MCF 10A (cell line): ENCODE measurements around the gene TMPRSS11F. TPM values are rescaled to one million over a fixed set of nuclear protein-coding genes. Genes with fewer than 3 reads are reported as not detected.
A peak's percentile ranks its signal among the peaks of the same experiment; 100 is the strongest.
"Not testable (repeated sequence)": the region's sequence is repeated elsewhere in the genome, so short reads cannot be mapped to it uniquely, and the experiment has no call there.

Source experiments
- Bru-seq: library from RNA; stranded (reverse); fragments of 400-500 nt; gene quantifications from one replicate; lab custom pipeline; 2021; lab: Mats Ljungman, UMichigan
- BruChase-seq, 2 experiments: library from RNA; stranded (reverse); fragments of 400-500 nt; gene quantifications; one replicate each; lab custom pipeline; 2021; lab: Mats Ljungman, UMichigan
- BruUV-seq: library from RNA; stranded (reverse); fragments of 400-500 nt; replicated peaks from 2 replicates; lab custom pipeline; 2021; lab: Mats Ljungman, UMichigan
- CTCF ChIA-PET: fragments of 300-600 bp; sonication (Branson Sonifier 250); formaldehyde crosslinking; extraction: SDS; loops from one replicate; lab custom pipeline; 2021; ENCODE audit warnings: antibody characterized with exemption, inconsistent platforms; lab: Yijun Ruan, JAX
- POLR2A ChIA-PET: fragments of 300-600, 350-650 bp; sonication (Branson Sonifier 250); formaldehyde crosslinking; extraction: SDS; loops from one replicate; lab custom pipeline; 2020; ENCODE audit warnings: antibody characterized with exemption, inconsistent platforms; lab: Yijun Ruan, JAX
- DNase-seq: peaks from one replicate; pipeline ENCODE4 v3.0.0-alpha.2; 2018; ENCODE audit not compliant: unreplicated experiment
- H3K27ac Mint-ChIP-seq: one replicate; pipeline ENCODE4 v1.8.0; 2022; ENCODE audit warnings: mild to moderate bottlenecking, low read depth, mixed read lengths; ENCODE audit not compliant: unreplicated experiment
- H3K27me3 Mint-ChIP-seq: one replicate; pipeline ENCODE4 v1.8.0; 2022; ENCODE audit warnings: mixed read lengths; ENCODE audit not compliant: insufficient read depth, unreplicated experiment
- H3K36me3 Mint-ChIP-seq: one replicate; pipeline ENCODE4 v1.8.0; 2022; ENCODE audit warnings: mild to moderate bottlenecking, moderate library complexity, mixed read lengths; ENCODE audit not compliant: insufficient read depth, unreplicated experiment
- H3K4me1 Mint-ChIP-seq: one replicate; pipeline ENCODE4 v1.8.0; 2022; ENCODE audit warnings: mixed read lengths; ENCODE audit not compliant: insufficient read depth, unreplicated experiment
- H3K4me3 Mint-ChIP-seq: one replicate; pipeline ENCODE4 v1.8.0; 2022; ENCODE audit warnings: mild to moderate bottlenecking, moderate library complexity, mixed read lengths; ENCODE audit not compliant: unreplicated experiment
- H3K9me3 Mint-ChIP-seq: one replicate; pipeline ENCODE4 v1.8.0; 2022; ENCODE audit warnings: mixed read lengths; ENCODE audit not compliant: unreplicated experiment
- intact Hi-C: fragments of 100-400 bp; cut with micrococcal nuclease; formaldehyde crosslinking; loops from 2 replicates; pipeline ENCODE4 v1.14.1; 2022
- long read RNA-seq: library from polyadenylated mRNA; stranded (forward); transcript quantifications from one replicate; pipeline ENCODE4 v2.0.0, GENCODE V29; 2022
- total RNA-seq: library from RNA; stranded (reverse); gene quantifications from 2 replicates; pipeline ENCODE4 v1.2.3, GENCODE V29; 2022
- TF ChIP-seq, protein P1 (sequence below): fragments of 200-600 bp; IDR thresholded peaks from one replicate; pipeline ENCODE4 v1.8.0; 2022; ENCODE audit warnings: antibody characterized with exemption, mild to moderate bottlenecking; ENCODE audit not compliant: unreplicated experiment

TMPRSS11F gene
- total RNA-seq = not detected in 2 replicates
- Bru-seq, nascent RNA = percentile 13 among the genes with signal in this experiment
- BruChase-seq, experiment 1, labeled RNA remaining after a 6-hour chase = percentile 11 among the genes with signal in this experiment
- BruChase-seq, experiment 2, labeled RNA remaining after a 2-hour chase = percentile 6 among the genes with signal in this experiment
- long read RNA-seq = 0 reads

DNA sequence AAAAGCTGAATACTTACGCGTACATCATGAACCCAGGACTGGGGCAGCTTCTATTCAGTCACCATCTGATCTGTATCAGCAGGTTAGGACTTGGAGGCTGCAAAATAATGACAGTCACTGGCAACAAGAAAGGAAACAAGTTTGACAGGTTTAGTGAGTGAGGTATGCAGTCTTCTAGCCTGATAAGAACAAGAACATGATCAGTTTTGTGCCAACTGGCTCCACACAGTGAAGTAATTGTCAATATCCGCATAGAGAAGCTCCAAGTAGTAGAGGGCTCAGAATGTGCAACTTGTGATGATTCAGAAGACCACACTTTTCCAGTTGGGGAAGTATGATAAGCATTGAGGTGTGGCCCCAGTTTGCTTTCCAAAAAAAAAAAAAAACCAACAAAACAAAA, at the start of gene TMPRSS11F:
TMPRSS11F (minus strand) TSS at position 77 of the 400 bp plus-strand sequence; CDS start at position 28, 49 bp downstream.
- Mint-ChIP-seq H3K27me3 (no peaks in the 10 kb centered on the region), H3K4me1 (no peaks in the 10 kb centered on the region), H3K27ac (no peak within 1 kb of the TSS), H3K4me3 (no peak within 1 kb of the TSS), H3K36me3 (no peaks in the 10 kb centered on the region), H3K9me3 (no peaks in the 10 kb centered on the region)
- ChIA-PET POLR2A (interaction anchor here (0.6 kb wide), 1 partner anchor 10 kb away, joined by 3 read pairs; no protein-coding TSS in a partner anchor), CTCF (interaction anchor here (1.0 kb wide), 1 partner anchor 141 kb away, joined by 4 read pairs; no protein-coding TSS in a partner anchor)
- no TSS peak for BruUV-seq
- no peak for DNase-seq
- TF ChIP-seq, protein P1, sequence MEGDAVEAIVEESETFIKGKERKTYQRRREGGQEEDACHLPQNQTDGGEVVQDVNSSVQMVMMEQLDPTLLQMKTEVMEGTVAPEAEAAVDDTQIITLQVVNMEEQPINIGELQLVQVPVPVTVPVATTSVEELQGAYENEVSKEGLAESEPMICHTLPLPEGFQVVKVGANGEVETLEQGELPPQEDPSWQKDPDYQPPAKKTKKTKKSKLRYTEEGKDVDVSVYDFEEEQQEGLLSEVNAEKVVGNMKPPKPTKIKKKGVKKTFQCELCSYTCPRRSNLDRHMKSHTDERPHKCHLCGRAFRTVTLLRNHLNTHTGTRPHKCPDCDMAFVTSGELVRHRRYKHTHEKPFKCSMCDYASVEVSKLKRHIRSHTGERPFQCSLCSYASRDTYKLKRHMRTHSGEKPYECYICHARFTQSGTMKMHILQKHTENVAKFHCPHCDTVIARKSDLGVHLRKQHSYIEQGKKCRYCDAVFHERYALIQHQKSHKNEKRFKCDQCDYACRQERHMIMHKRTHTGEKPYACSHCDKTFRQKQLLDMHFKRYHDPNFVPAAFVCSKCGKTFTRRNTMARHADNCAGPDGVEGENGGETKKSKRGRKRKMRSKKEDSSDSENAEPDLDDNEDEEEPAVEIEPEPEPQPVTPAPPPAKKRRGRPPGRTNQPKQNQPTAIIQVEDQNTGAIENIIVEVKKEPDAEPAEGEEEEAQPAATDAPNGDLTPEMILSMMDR = no peak
- intact Hi-C loops = no loop called here

DNA sequence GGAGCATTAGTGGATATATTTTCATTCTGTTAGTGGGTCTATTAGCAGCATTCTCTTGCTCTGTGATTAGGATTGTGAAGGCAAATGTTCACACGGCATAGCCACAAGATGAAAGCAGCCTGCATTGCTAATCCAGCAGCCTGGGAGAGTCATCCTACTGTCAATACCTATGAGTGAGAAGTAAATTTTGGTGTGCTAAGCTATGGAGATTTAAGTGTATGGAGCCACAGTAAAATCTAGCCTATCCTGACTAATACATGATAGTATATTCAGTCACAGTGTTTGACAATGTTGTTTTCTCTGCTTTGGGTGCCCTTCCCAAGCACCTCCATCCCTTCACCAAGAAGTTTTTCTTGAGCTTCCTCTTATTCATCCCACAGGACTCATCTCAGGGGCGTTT, 47.2 kb upstream of the TMPRSS11F start:
- peaks cover 6% of the 10 kb centered on the region for H3K36me3 Mint-ChIP-seq
- H3K4me1 Mint-ChIP-seq = peaks cover 6% of the 10 kb centered on the region
- H3K27ac Mint-ChIP-seq = no peak overlapping the region
- H3K4me3 Mint-ChIP-seq = no peak overlapping the region
- H3K9me3 Mint-ChIP-seq = no peaks in the 10 kb centered on the region
- TF ChIP-seq, protein P1 = no peak
- no TSS peak for BruUV-seq
- intact Hi-C loops = loop anchor here (10.0 kb wide), 3 partner anchors 198 to 632 kb away; partner anchors contain the start of gene CENPC
- CTCF ChIA-PET = interaction anchor here (0.6 to 6.6 kb wide), 9 partner anchors 12 to 407 kb away, joined by 3 to 86 read pairs (median 4); no protein-coding TSS in a partner anchor
- POLR2A ChIA-PET = no interaction called here
- no peak for DNase-seq
- no peaks in the 10 kb centered on the region for H3K27me3 Mint-ChIP-seq

DNA sequence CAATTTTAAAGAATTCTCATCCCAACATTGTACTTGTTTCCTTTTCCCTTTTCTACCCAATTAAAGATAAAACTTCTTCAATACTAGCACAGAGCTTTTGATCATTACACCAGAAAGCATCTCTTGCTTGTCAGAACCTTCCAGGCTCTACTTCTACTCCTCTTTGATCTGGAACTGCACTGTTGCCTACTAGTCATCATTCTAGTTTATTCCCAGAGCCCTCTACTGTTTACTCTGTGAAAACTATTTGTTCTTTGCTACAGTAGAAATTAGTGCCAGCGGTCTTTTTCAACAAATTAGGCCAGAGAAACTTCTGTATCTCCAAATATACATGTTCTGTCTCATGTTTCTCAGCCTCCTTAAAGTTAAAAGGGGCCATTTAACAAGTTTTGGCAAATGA, 46.8 kb upstream of the TMPRSS11F start:
- TF ChIP-seq, protein P1 = no peak
- H3K27me3 Mint-ChIP-seq = no peaks in the 10 kb centered on the region
- no peaks in the 10 kb centered on the region for H3K9me3 Mint-ChIP-seq
- DNase-seq = peak; percentile 4
- no peak overlapping the region for H3K27ac Mint-ChIP-seq
- ChIA-PET CTCF (interaction anchor here (0.6 to 6.6 kb wide), 21 partner anchors 8 to 406 kb away, joined by 3 to 86 read pairs (median 5); no protein-coding TSS in a partner anchor), POLR2A (no interaction called here)
- peaks cover 6% of the 10 kb centered on the region for H3K36me3 Mint-ChIP-seq
- intact Hi-C loops = loop anchor here (10.0 kb wide), 3 partner anchors 198 to 632 kb away; partner anchors contain the start of gene CENPC
- no TSS peak for BruUV-seq
- H3K4me3 Mint-ChIP-seq = no peak overlapping the region
- H3K4me1 Mint-ChIP-seq = peaks cover 6% of the 10 kb centered on the region

DNA sequence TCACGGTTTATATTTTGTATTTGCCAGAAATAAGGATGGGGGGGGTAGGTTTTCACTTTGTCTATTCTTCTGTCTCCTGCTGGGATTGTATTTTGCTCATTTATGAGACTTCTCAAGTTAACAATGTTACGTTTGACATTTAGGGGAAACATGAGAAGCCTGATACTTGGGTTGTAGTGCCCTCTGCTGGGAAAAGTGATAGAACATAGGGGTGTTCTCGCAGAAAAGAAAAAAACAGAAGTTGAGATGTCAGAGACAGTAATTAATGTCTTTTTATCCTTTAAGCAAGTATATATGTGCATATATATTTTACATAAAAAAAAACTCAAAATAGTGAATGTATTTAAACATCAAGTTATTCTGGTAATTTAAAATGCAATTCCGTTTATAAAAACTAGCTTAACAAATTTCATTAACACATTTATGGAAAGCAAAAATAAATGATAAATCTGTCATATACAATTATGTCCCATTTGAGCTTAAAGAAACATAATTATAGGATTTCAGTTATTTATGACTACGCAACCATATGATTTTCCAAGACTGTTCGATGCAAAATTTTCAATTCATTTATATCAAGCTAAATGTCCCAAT, 46.0 kb upstream of the TMPRSS11F start:
- CTCF ChIA-PET = interaction anchor here (0.6 to 6.6 kb wide), 36 partner anchors 9 to 687 kb away, joined by 3 to 86 read pairs (median 4); no protein-coding TSS in a partner anchor
- TF ChIP-seq, protein P1 = peak; percentile 50
- no peaks in the 10 kb centered on the region for H3K27me3 Mint-ChIP-seq
- H3K36me3 Mint-ChIP-seq = peaks cover 6% of the 10 kb centered on the region
- peaks cover 1% of the 10 kb centered on the region for H3K4me1 Mint-ChIP-seq
- BruUV-seq = no TSS peak
- no peaks in the 10 kb centered on the region for H3K9me3 Mint-ChIP-seq
- H3K27ac Mint-ChIP-seq = no peak overlapping the region
- H3K4me3 Mint-ChIP-seq = no peak overlapping the region
- intact Hi-C loops = loop anchor here (1.0 to 10.0 kb wide), 6 partner anchors 187 to 631 kb away; partner anchors contain the start of gene CENPC
- DNase-seq = peak; percentile 81
- POLR2A ChIA-PET = interaction anchor here (0.6 to 0.7 kb wide), 2 partner anchors 8 to 524 kb away, joined by 3 read pairs; no protein-coding TSS in a partner anchor

DNA sequence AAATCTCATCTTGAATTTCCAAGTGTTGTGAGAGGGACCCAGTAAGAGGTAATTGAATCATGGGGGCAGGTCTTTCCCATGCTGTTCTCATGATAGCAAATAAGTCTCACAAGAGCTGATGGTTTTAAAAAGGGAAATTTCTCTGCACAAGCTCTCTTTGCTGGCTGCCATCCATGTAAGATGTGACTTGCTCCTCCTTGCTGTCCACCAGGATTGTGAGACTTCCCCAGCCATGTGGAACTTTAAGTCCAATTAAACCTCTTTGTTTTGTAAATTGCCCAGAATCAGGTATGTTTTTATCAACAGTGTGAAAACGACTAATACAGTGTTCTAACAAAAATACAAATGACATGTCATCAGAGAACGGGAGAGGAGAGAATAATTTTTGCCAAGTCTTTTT, 44.7 kb upstream of the TMPRSS11F start:
- H3K4me3 Mint-ChIP-seq, H3K27me3 Mint-ChIP-seq, DNase-seq, BruUV-seq, H3K4me1 Mint-ChIP-seq, POLR2A ChIA-PET, H3K36me3 Mint-ChIP-seq, H3K9me3 Mint-ChIP-seq, H3K27ac Mint-ChIP-seq: not testable (repeated sequence)
- CTCF ChIA-PET = interaction anchor here (0.5 to 6.6 kb wide), 12 partner anchors 10 to 1009 kb away, joined by 3 to 86 read pairs (median 4); no protein-coding TSS in a partner anchor
- intact Hi-C loops = loop anchor here (10.0 kb wide), 3 partner anchors 200 to 630 kb away; partner anchors contain the start of gene CENPC
